ENCODE data around the gene PCBP3. TPM values are rescaled to one million over a fixed set of nuclear protein-coding genes. Genes with fewer than 3 reads are reported as not detected.
"Not testable (repeated sequence)": the region's sequence is repeated elsewhere in the genome, so short reads cannot be mapped to it uniquely, and the experiment has no call there.

Gene PCBP3
- total RNA-seq, 1 donor from 2014 or later: 4.6 TPM

- Mint-ChIP-seq H3K27me3 (ENCODE audit: insufficient read depth, low read depth) (peaks cover 14% of the 10 kb centered on the region), H3K36me3 (no peaks in the 10 kb centered on the region), H3K27ac (no peak overlapping the region), H3K4me1 (peaks cover 28% of the 10 kb centered on the region), H3K4me3 (no peak overlapping the region), H3K9me3 (no peaks in the 10 kb centered on the region)
- Histone ChIP-seq H3K27me3 (no peaks in the 10 kb centered on the region), H3K4me3 (no peak overlapping the region), H3K79me2 (ENCODE audit: low read depth) (no peaks in the 10 kb centered on the region), H2AFZ (replicated peaks) (no peak overlapping the region), H3K4me2 (no peak overlapping the region), H3K9me3 (ENCODE audit: low read depth) (no peaks in the 10 kb centered on the region), H3K4me1 (peaks cover 10% of the 10 kb centered on the region), H3F3A (ENCODE audit: low read depth) (peaks cover 4% of the 10 kb centered on the region), H3K27ac (no peak overlapping the region), H3K36me3 (no peaks in the 10 kb centered on the region), H3K9ac (no peak overlapping the region), H4K20me1 (ENCODE audit: low read depth) (no peaks in the 10 kb centered on the region)
- TF ChIP-seq EZH2phosphoT487 (IDR thresholded peaks at IDR 0.05) (no peak), CTCF (IDR thresholded peaks at IDR 0.05) (no peak), EZH2 (IDR thresholded peaks at IDR 0.05) (no peak)
- no peak for DNase-seq (ENCODE audit: low spot score)
Observed at GRCh38 chr21:45618846-45619485, 24.6 kb upstream of the PCBP3 start.

GRCh38 chr21:45620201-45620923 lies 23.2 kb upstream of the PCBP3 start:
- peaks cover 4% of the 10 kb centered on the region for H3F3A ChIP-seq (ENCODE audit: low read depth)
- no peak overlapping the region for H3K4me2 ChIP-seq
- no peaks in the 10 kb centered on the region for H3K9me3 Mint-ChIP-seq
- H3K27ac ChIP-seq: no peak overlapping the region
- no peaks in the 10 kb centered on the region for H4K20me1 ChIP-seq (ENCODE audit: low read depth)
- H3K27me3 ChIP-seq: no peaks in the 10 kb centered on the region
- no peak overlapping the region for H3K27ac Mint-ChIP-seq
- H3K79me2 ChIP-seq (ENCODE audit: low read depth): no peaks in the 10 kb centered on the region
- no peak for TF ChIP-seq CTCF (IDR thresholded peaks at IDR 0.05)
- TF ChIP-seq EZH2 (IDR thresholded peaks at IDR 0.05): no peak
- no peak for TF ChIP-seq EZH2phosphoT487 (IDR thresholded peaks at IDR 0.05)
- H3K36me3 Mint-ChIP-seq: no peaks in the 10 kb centered on the region
- H3K4me1 Mint-ChIP-seq: peaks cover 24% of the 10 kb centered on the region
- no peaks in the 10 kb centered on the region for H3K36me3 ChIP-seq
- H3K27me3 Mint-ChIP-seq (ENCODE audit: insufficient read depth, low read depth): peaks cover 15% of the 10 kb centered on the region
- peaks cover 10% of the 10 kb centered on the region for H3K4me1 ChIP-seq
- H3K9me3 ChIP-seq (ENCODE audit: low read depth): no peaks in the 10 kb centered on the region
- H3K4me3 Mint-ChIP-seq: no peak overlapping the region
- no peak overlapping the region for H3K9ac ChIP-seq
- no peak for DNase-seq (ENCODE audit: low spot score)
- H2AFZ ChIP-seq (replicated peaks): no peak overlapping the region
- H3K4me3 ChIP-seq: no peak overlapping the region

GRCh38 chr21:45621435-45622331 lies 21.8 kb upstream of the PCBP3 start:
- H3K9ac ChIP-seq; H4K20me1 ChIP-seq (ENCODE audit: low read depth); H3K9me3 Mint-ChIP-seq; H3K36me3 ChIP-seq; H3K36me3 Mint-ChIP-seq; H3K4me3 Mint-ChIP-seq; H3K27ac Mint-ChIP-seq; H3K4me3 ChIP-seq; H3K9me3 ChIP-seq (ENCODE audit: low read depth); H2AFZ ChIP-seq (replicated peaks); H3K4me2 ChIP-seq; H3K27me3 ChIP-seq; H3K27ac ChIP-seq; H3K79me2 ChIP-seq (ENCODE audit: low read depth); DNase-seq (ENCODE audit: low spot score); H3F3A ChIP-seq (ENCODE audit: low read depth): not testable (repeated sequence)
- H3K4me1 ChIP-seq: peaks cover 10% of the 10 kb centered on the region
- Mint-ChIP-seq H3K4me1 (peaks cover 21% of the 10 kb centered on the region), H3K27me3 (ENCODE audit: insufficient read depth, low read depth) (peaks cover 15% of the 10 kb centered on the region)
